Measurements from ENCODE around the gene FBXL7.

Gene FBXL7

DNA sequence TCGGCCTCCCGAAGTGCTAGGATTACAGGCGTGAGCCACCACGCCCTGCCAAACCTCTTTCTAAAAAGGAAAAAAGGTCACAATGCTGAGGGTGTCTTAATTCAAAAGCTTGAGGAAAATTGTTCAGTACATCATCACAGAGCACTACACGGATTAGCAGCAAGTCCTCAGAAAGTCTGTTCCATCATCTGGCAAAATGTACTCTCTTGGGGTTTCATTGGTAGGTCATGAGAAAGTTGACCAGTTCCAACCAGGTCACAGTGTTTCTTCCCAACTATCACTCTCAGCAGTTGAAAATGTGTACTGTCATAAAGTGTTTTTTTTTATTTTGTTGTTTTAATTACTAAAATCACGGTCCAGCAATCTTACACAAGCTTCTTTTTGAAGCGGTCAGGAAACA, 299.6 kb downstream of the FBXL7 start:
- TF ChIP-seq CTCF (IDR thresholded peaks at IDR 0.05; ENCODE audit: insufficient read depth, low read depth, low read length, missing control alignments), result no peak
- H3K4me3 ChIP-seq (ENCODE audit: low read depth, low read length), result no peak overlapping the region
- no peak for DNase-seq (ENCODE audit: low read depth)

DNA sequence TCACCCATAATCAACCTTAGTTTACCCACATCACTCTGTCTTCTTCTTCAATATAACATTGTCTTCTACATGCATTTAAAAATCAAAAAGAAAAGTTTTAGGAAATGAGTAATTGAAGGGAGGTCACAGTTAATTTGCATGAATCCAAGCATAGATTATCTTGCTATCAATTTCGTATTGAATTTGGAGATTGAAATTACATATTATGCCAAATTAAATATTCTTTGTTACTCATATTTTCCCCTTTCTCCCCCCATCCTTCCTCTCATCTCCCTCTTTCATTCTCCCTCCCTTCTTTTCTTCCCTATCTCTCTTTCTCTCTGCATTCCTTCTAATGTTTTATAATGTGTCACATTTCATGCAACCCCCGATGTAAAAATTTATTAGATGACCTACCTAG, 303.3 kb downstream of the FBXL7 start:
- DNase-seq (ENCODE audit: low read depth), result no peak
- no peak for TF ChIP-seq CTCF (IDR thresholded peaks at IDR 0.05; ENCODE audit: insufficient read depth, low read depth, low read length, missing control alignments)
- H3K4me3 ChIP-seq (ENCODE audit: low read depth, low read length), result no peak overlapping the region

- H3K4me3 ChIP-seq (ENCODE audit: low read depth, low read length), result no peak overlapping the region
- no peak for TF ChIP-seq CTCF (IDR thresholded peaks at IDR 0.05; ENCODE audit: insufficient read depth, low read depth, low read length, missing control alignments)
- no peak for DNase-seq (ENCODE audit: low read depth)
These were observed 306.6 kb downstream of the FBXL7 start for GRCh38 chr5:15806613-15807012.

DNA sequence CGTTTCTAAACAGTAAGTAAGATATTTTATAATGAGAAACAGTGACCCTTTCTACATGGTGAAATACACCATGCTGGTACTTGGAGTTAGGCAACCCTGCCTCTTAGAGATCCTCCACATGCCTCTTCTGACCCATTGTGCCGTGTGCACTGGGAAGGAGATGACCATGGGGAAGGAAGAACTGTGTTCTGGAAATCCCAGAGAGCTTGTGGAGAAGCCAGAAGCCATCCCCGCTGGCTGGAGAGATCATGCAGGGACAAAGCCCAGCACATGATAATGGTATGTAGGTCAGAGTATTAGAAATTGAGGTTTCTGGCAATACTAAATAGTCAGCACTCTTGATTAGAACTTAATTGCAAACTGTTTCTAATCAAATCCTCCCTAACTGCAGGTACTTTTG, 307.3 kb downstream of the FBXL7 start:
- no peak for DNase-seq (ENCODE audit: low read depth)
- no peak for TF ChIP-seq CTCF (IDR thresholded peaks at IDR 0.05; ENCODE audit: insufficient read depth, low read depth, low read length, missing control alignments)
- no peak overlapping the region for H3K4me3 ChIP-seq (ENCODE audit: low read depth, low read length)

DNA sequence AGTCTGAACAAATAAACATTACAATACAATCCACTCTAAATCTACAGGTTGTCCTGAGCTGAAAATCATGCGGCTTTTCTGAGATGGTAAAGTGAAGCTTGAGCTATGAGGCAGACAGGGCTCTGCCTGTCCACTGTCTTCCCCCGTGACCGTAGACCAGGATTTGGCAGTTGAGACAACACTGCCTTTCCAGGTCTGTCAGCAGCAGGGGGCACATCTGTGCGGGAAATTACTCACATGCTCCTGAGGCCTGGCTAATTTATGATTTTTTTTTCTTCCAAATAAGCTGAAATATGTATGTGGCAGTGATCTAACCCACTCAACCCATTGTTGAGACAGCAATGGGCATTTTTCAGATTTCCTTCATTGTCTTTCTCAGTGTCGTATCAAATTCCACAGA, 307.9 kb downstream of the FBXL7 start:
- no peak overlapping the region for H3K4me3 ChIP-seq (ENCODE audit: low read depth, low read length)
- DNase-seq (ENCODE audit: low read depth), result no peak

GRCh38 chr5:15808577-15808976, 308.6 kb downstream of the FBXL7 start:
- no peak for TF ChIP-seq CTCF (IDR thresholded peaks at IDR 0.05; ENCODE audit: insufficient read depth, low read depth, low read length, missing control alignments)
- DNase-seq (ENCODE audit: low read depth), result no peak
- H3K4me3 ChIP-seq (ENCODE audit: low read depth, low read length), result no peak overlapping the region

More for the DNA sequence above, 307.9 kb downstream of the FBXL7 start:
- TF ChIP-seq CTCF (IDR thresholded peaks at IDR 0.05; ENCODE audit: insufficient read depth, low read depth, low read length, missing control alignments), result no peak

DNA sequence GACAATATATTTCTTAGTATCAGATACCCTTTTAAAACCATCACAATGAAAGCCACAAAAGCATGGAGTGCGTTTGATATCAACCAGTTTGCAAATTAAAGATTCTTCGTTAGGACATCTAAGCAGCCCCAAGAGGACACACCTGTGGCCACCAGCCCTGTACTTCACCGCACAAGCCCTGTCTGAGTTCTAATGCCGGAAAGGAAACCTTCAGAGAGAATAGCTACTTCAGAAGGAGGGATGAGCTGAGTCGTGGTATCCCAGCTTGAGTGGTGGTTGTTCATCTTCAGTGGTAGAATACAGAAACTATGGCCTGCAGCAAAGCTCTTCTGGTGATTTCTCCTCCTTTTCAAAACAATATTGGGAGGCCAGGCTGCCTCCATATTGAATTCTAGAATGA, 319.6 kb downstream of the FBXL7 start:
- no peak for TF ChIP-seq CTCF (IDR thresholded peaks at IDR 0.05; ENCODE audit: insufficient read depth, low read depth, low read length, missing control alignments)
- no peak for DNase-seq (ENCODE audit: low read depth)

More for the DNA sequence above, 319.6 kb downstream of the FBXL7 start:
- H3K4me3 ChIP-seq (ENCODE audit: low read depth, low read length), result no peak overlapping the region

Measured in GM12865 (cell line).